ENCODE measurements around the gene FBLN1.
"Not testable (repeated sequence)": the region's sequence is repeated elsewhere in the genome, so short reads cannot be mapped to it uniquely, and the experiment has no call there.

Gene FBLN1

GRCh38 chr22:45462034-45462655, 40.5 kb upstream of the FBLN1 start:
- FAIRE-seq (no peak), DNase-seq (ENCODE audit: insufficient read length, low spot score) (no peak)
- TF ChIP-seq POLR2AphosphoS5 (IDR thresholded peaks at IDR 0.05; ENCODE audit: low read depth, low read length) (no peak), POU2F2 (IDR thresholded peaks at IDR 0.05; ENCODE audit: low read depth, low read length) (no peak), SPI1 (IDR thresholded peaks at IDR 0.05; ENCODE audit: low read depth, low read length) (no peak), PAX5 (IDR thresholded peaks at IDR 0.05; ENCODE audit: insufficient read depth, low read length, severe bottlenecking) (no peak), TAF1 (IDR thresholded peaks at IDR 0.05; ENCODE audit: low read depth, low read length) (no peak), POLR2A (IDR thresholded peaks at IDR 0.05; ENCODE audit: low read depth, low read length) (no peak)

GRCh38 chr22:45463691-45464090, 39.0 kb upstream of the FBLN1 start:
- DNase-seq (ENCODE audit: insufficient read length, low spot score); FAIRE-seq: not testable (repeated sequence)

GRCh38 chr22:45465633-45466032, 37.0 kb upstream of the FBLN1 start:
- TF ChIP-seq SPI1 (IDR thresholded peaks at IDR 0.05; ENCODE audit: low read depth, low read length) (no peak), PAX5 (IDR thresholded peaks at IDR 0.05; ENCODE audit: insufficient read depth, low read length, severe bottlenecking) (no peak), TAF1 (IDR thresholded peaks at IDR 0.05; ENCODE audit: low read depth, low read length) (no peak), POU2F2 (IDR thresholded peaks at IDR 0.05; ENCODE audit: low read depth, low read length) (no peak), POLR2AphosphoS5 (IDR thresholded peaks at IDR 0.05; ENCODE audit: low read depth, low read length) (no peak), POLR2A (IDR thresholded peaks at IDR 0.05; ENCODE audit: low read depth, low read length) (no peak)
- DNase-seq (ENCODE audit: insufficient read length, low spot score) = no peak
- FAIRE-seq = no peak

GRCh38 chr22:45468872-45469271, 33.8 kb upstream of the FBLN1 start:
- no peak for TF ChIP-seq POU2F2 (IDR thresholded peaks at IDR 0.05; ENCODE audit: low read depth, low read length)
- FAIRE-seq = no peak
- no peak for DNase-seq (ENCODE audit: insufficient read length, low spot score)

GRCh38 chr22:45469281-45470073, 33.2 kb upstream of the FBLN1 start:
- TF ChIP-seq PAX5 (IDR thresholded peaks at IDR 0.05; ENCODE audit: insufficient read depth, low read length, severe bottlenecking) (no peak), TAF1 (IDR thresholded peaks at IDR 0.05; ENCODE audit: low read depth, low read length) (no peak), POLR2AphosphoS5 (IDR thresholded peaks at IDR 0.05; ENCODE audit: low read depth, low read length) (no peak), POU2F2 (IDR thresholded peaks at IDR 0.05; ENCODE audit: low read depth, low read length) (no peak), SPI1 (IDR thresholded peaks at IDR 0.05; ENCODE audit: low read depth, low read length) (no peak), POLR2A (IDR thresholded peaks at IDR 0.05; ENCODE audit: low read depth, low read length) (no peak)
- FAIRE-seq = no peak
- no peak for DNase-seq (ENCODE audit: insufficient read length, low spot score)

- DNase-seq (ENCODE audit: insufficient read length, low spot score) (no peak), FAIRE-seq (no peak)
- TF ChIP-seq POLR2AphosphoS5 (IDR thresholded peaks at IDR 0.05; ENCODE audit: low read depth, low read length) (no peak), POU2F2 (IDR thresholded peaks at IDR 0.05; ENCODE audit: low read depth, low read length) (no peak), PAX5 (IDR thresholded peaks at IDR 0.05; ENCODE audit: insufficient read depth, low read length, severe bottlenecking) (no peak), POLR2A (IDR thresholded peaks at IDR 0.05; ENCODE audit: low read depth, low read length) (no peak), SPI1 (IDR thresholded peaks at IDR 0.05; ENCODE audit: low read depth, low read length) (no peak), TAF1 (IDR thresholded peaks at IDR 0.05; ENCODE audit: low read depth, low read length) (no peak)
Observed at GRCh38 chr22:45470871-45471270, 31.8 kb upstream of the FBLN1 start.

- no peak for FAIRE-seq
Observed at GRCh38 chr22:45472426-45472825, 30.3 kb upstream of the FBLN1 start.

GRCh38 chr22:45473626-45474237, 29.0 kb upstream of the FBLN1 start:
- DNase-seq (ENCODE audit: insufficient read length, low spot score) (no peak), FAIRE-seq (no peak)
- TF ChIP-seq POU2F2 (IDR thresholded peaks at IDR 0.05; ENCODE audit: low read depth, low read length) = no peak
- TF ChIP-seq POLR2A (IDR thresholded peaks at IDR 0.05; ENCODE audit: low read depth, low read length) = no peak
- TF ChIP-seq POLR2AphosphoS5 (IDR thresholded peaks at IDR 0.05; ENCODE audit: low read depth, low read length) = no peak
- no peak for TF ChIP-seq PAX5 (IDR thresholded peaks at IDR 0.05; ENCODE audit: insufficient read depth, low read length, severe bottlenecking)
- TF ChIP-seq SPI1 (IDR thresholded peaks at IDR 0.05; ENCODE audit: low read depth, low read length) = no peak
- TF ChIP-seq TAF1 (IDR thresholded peaks at IDR 0.05; ENCODE audit: low read depth, low read length) = no peak

More at GRCh38 chr22:45472426-45472825, 30.3 kb upstream of the FBLN1 start:
- TF ChIP-seq PAX5 (IDR thresholded peaks at IDR 0.05; ENCODE audit: insufficient read depth, low read length, severe bottlenecking) (no peak), POU2F2 (IDR thresholded peaks at IDR 0.05; ENCODE audit: low read depth, low read length) (no peak), POLR2A (IDR thresholded peaks at IDR 0.05; ENCODE audit: low read depth, low read length) (no peak), TAF1 (IDR thresholded peaks at IDR 0.05; ENCODE audit: low read depth, low read length) (no peak), SPI1 (IDR thresholded peaks at IDR 0.05; ENCODE audit: low read depth, low read length) (no peak), POLR2AphosphoS5 (IDR thresholded peaks at IDR 0.05; ENCODE audit: low read depth, low read length) (no peak)
- DNase-seq (ENCODE audit: insufficient read length, low spot score) = no peak

- TF ChIP-seq POLR2AphosphoS5 (IDR thresholded peaks at IDR 0.05; ENCODE audit: low read depth, low read length) (no peak), TAF1 (IDR thresholded peaks at IDR 0.05; ENCODE audit: low read depth, low read length) (no peak), POU2F2 (IDR thresholded peaks at IDR 0.05; ENCODE audit: low read depth, low read length) (no peak), SPI1 (IDR thresholded peaks at IDR 0.05; ENCODE audit: low read depth, low read length) (no peak), POLR2A (IDR thresholded peaks at IDR 0.05; ENCODE audit: low read depth, low read length) (no peak), PAX5 (IDR thresholded peaks at IDR 0.05; ENCODE audit: insufficient read depth, low read length, severe bottlenecking) (no peak)
- DNase-seq (ENCODE audit: insufficient read length, low spot score) = no peak
- no peak for FAIRE-seq
Observed at GRCh38 chr22:45475063-45475747, 27.5 kb upstream of the FBLN1 start.

Data from GM12891 (cell line).